ENCODE data around the gene ABITRAM. TPM values are rescaled to one million over a fixed set of nuclear protein-coding genes. Genes with fewer than 3 reads are reported as not detected.

The ABITRAM gene
- total and polyA plus RNA-seq, 2 of the 13 experiments (the other 11 are each of a cell fraction or from before 2014, with no cell fraction given), result 10.2 to 21.6 TPM

GRCh38 chr9:108894225-108894997 is 39.8 kb upstream of the ABITRAM start (continued):
- TF ChIP-seq ZBTB40 (IDR thresholded peaks at IDR 0.05) (no peak), ZBTB40 (CRISPR knock-in tag; IDR thresholded peaks at IDR 0.05) (no peak; the same call in 1 of the 2 replicates), RFXAP (CRISPR knock-in tag; IDR thresholded peaks at IDR 0.05; ENCODE audit: borderline replicate concordance) (0 out of 2 replicates have a peak, but pooled peaks have one; percentile 33), ELF4 (CRISPR knock-in tag; IDR thresholded peaks at IDR 0.05; ENCODE audit: borderline replicate concordance) (no peak), USF2 (IDR thresholded peaks at IDR 0.05; ENCODE audit: low read depth, low read length) (no peak), USF2 (CRISPR knock-in tag; IDR thresholded peaks at IDR 0.05; ENCODE audit: borderline replicate concordance) (no peak), MIXL1 (CRISPR knock-in tag; IDR thresholded peaks at IDR 0.05) (peak; percentile 90), STAT5B (CRISPR knock-in tag; IDR thresholded peaks at IDR 0.05) (no peak), ZBTB3 (CRISPR knock-in tag; IDR thresholded peaks at IDR 0.05; ENCODE audit: borderline replicate concordance, low read depth) (no peak), ZNF205 (CRISPR knock-in tag; IDR thresholded peaks at IDR 0.05) (peak; percentile 74; the same call in 1 of the 2 replicates), TCF7 (IDR thresholded peaks at IDR 0.05; ENCODE audit: low read depth) (peak; percentile 96), ZNF362 (CRISPR knock-in tag; IDR thresholded peaks at IDR 0.05; ENCODE audit: borderline replicate concordance) (peak; percentile 68; the same call in 1 of the 2 replicates), ZFP36L1 (CRISPR knock-in tag; IDR thresholded peaks at IDR 0.05) (no peak), IRX3 (CRISPR knock-in tag; IDR thresholded peaks at IDR 0.05; ENCODE audit: borderline replicate concordance, low read depth) (no peak)
- TF ChIP-seq, protein P1, sequence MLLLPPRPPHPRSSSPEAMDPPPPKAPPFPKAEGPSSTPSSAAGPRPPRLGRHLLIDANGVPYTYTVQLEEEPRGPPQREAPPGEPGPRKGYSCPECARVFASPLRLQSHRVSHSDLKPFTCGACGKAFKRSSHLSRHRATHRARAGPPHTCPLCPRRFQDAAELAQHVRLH (CRISPR knock-in tag; IDR thresholded peaks at IDR 0.05; ENCODE audit: borderline replicate concordance, low read depth), result peak; percentile 38; the same call in 1 of the 2 replicates
